BLaER1 (cell line): Measurements from ENCODE around the gene MDN1.
"Not testable (repeated sequence)": the region's sequence is repeated elsewhere in the genome, so short reads cannot be mapped to it uniquely, and the experiment has no call there.

Experiments
- H3K27ac ChIP-seq: shearing (Covaris generic); formaldehyde crosslinking; 2 replicates; pipeline ENCODE4 v1.8.1; 2022
- H3K27me3 ChIP-seq: shearing (Covaris generic); formaldehyde crosslinking; 2 replicates; pipeline ENCODE4 v1.8.1; 2022
- H3K36me3 ChIP-seq: shearing (Covaris generic); formaldehyde crosslinking; 2 replicates; pipeline ENCODE4 v1.8.1; 2022
- H3K4me1 ChIP-seq: shearing (Covaris generic); formaldehyde crosslinking; 2 replicates; pipeline ENCODE4 v1.8.1; 2022
- H3K4me2 ChIP-seq: shearing (Covaris generic); formaldehyde crosslinking; 2 replicates; pipeline ENCODE4 v1.8.1; 2022
- H3K4me3 ChIP-seq: shearing (Covaris generic); formaldehyde crosslinking; 2 replicates; pipeline ENCODE4 v1.8.1; 2022
- H3K9ac ChIP-seq: shearing (Covaris generic); formaldehyde crosslinking; 2 replicates; pipeline ENCODE4 v1.8.1; 2022
- H3K9me3 ChIP-seq: shearing (Covaris generic); formaldehyde crosslinking; 2 replicates; pipeline ENCODE4 v1.8.1; 2022
- H4K20me1 ChIP-seq: shearing (Covaris generic); formaldehyde crosslinking; 2 replicates; pipeline ENCODE4 v1.8.1; 2022
- Cebpa-rat ChIP-seq: shearing (Covaris generic); IDR thresholded peaks from 2 replicates; pipeline ENCODE4 v1.8.1; 2022

Gene MDN1

GRCh38 chr6:89840538-89840937, 20.9 kb upstream of the MDN1 start:
- Histone ChIP-seq H3K27ac (no peak overlapping the region), H3K4me2 (no peak overlapping the region), H3K27me3 (no peaks in the 10 kb centered on the region), H3K36me3 (peaks cover 10% of the 10 kb centered on the region; the same call in 1 of the 2 replicates), H3K9ac (no peak overlapping the region), H4K20me1 (0 out of 2 replicates have a peak, but pooled peaks cover 8% of the 10 kb centered on the region), H3K9me3 (no peaks in the 10 kb centered on the region), H3K4me1 (peaks cover 21% of the 10 kb centered on the region), H3K4me3 (no peak overlapping the region)
- no peak for TF ChIP-seq Cebpa-rat

DNA sequence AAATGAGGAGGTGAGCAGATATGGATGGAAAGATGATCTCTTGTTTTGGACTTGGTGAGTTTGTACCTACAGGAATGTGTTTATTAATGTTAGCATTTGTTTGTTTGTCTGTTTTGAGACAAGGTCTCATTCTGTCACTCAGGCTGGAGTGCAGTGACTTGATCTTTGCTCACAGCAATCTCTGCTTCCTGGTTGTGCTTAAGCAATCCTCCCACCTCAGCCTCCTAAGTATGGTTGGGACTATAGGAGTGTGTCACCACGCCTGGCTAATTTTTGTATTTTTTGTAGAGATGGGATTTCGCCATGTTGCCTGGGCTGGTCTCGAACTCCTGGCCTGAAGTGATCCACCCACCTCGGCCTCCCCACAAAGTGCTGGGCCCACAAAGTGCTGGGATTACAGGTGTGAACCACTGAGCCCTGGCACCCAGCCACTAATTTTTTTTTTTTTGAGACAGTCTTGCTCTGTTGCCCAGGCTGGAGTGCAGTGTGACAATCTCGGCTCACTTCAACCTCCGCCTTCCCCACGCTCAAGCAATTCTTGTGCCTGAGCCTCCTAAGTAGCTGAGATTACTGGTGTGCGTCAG, 17.1 kb upstream of the MDN1 start:
- Histone ChIP-seq H4K20me1 (no peaks in the 10 kb centered on the region), H3K27me3 (no peaks in the 10 kb centered on the region), H3K4me2 (no peak overlapping the region), H3K9ac (no peak overlapping the region), H3K36me3 (peaks cover 19% of the 10 kb centered on the region; the same call in 1 of the 2 replicates), H3K4me3 (no peak overlapping the region), H3K9me3 (no peaks in the 10 kb centered on the region), H3K27ac (no peak overlapping the region), H3K4me1 (peaks cover 33% of the 10 kb centered on the region)
- no peak for TF ChIP-seq Cebpa-rat

- Histone ChIP-seq H3K27ac (no peak overlapping the region), H4K20me1 (no peaks in the 10 kb centered on the region), H3K9ac (no peak overlapping the region), H3K9me3 (no peaks in the 10 kb centered on the region), H3K4me3 (no peak overlapping the region), H3K4me2 (peak overlapping the region; percentile 57), H3K36me3 (peaks cover 19% of the 10 kb centered on the region; the same call in 1 of the 2 replicates), H3K27me3 (no peaks in the 10 kb centered on the region), H3K4me1 (peaks cover 38% of the 10 kb centered on the region)
- TF ChIP-seq Cebpa-rat, result no peak
These were observed 15.5 kb upstream of the MDN1 start for GRCh38 chr6:89834884-89835792.

DNA sequence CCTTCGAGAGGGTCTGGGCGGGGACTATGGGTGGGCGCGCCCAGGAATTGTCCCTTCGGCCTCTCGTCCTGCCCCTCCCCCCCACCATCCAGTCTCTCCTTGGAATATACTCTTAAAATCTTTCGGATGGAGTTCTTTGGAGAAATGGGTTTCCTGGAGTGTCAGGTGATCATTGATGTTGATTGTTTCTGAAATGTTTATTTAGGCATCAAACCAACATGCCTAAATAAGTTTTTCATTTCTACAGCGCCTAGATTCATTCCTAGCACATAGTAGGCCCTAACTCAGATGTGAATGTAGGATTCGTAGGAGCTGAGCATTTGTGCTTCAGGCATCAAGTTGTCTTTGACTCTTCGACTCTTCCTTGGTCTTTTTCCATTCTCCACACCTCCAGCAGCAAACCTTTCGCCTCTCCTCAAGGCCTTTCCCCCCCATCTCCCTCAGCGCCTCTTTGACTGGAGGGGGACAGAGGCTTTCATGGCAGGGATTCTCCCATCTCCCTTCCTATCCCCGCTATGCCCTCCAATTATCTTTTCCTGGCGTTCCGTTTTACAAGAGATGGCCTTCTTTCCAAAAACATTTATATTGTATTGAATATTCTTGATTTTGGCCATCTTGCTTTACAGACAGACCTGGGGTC, 10.7 kb upstream of the MDN1 start:
- no peak for TF ChIP-seq Cebpa-rat

DNA sequence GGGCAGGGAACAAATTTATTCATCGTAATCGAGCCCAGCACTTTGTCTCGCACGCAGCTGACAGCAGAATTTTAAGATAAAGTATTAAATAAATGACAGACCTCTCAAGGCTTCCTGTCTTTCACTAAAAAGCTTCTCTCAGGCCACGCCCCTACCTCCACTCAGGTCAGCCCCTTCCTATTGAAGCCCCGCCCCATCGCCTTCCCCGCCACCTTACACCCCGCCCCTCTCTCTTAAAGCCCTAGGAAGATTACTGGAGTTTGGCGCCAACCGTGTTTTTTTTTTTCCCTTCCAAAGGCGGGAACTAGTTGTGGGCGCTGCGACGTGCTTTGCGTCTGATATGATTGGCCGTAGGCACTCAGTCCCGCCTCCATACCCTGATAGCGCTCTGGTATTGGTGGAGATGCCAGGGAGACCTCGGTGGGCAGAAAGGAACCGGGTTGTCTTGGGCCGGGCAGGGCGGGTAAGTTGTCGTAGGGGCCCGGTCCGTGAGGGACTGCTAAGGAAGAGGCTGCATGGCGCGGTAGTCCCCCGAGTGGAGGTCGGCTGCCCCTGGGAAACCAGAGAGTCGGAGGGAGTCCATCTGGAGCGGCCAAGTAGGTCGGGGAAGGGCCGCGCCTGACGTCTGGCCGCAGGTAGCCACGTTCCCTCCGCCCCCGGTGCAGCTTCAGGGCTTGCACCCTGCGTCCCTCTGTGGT, 10.0 kb upstream of the MDN1 start, which contains the start of gene CASP8AP2:
Gene CASP8AP2, plus strand, starts transcription at position 409 of the 698 bp plus-strand sequence.
- Histone ChIP-seq H3K9ac (peak within 1 kb of the TSS; percentile 85), H3K36me3 (0 out of 2 replicates have a peak, but pooled peaks cover 10% of the 10 kb centered on the region), H4K20me1 (no peaks in the 10 kb centered on the region), H3K27me3 (no peaks in the 10 kb centered on the region), H3K4me1 (peaks cover 14% of the 10 kb centered on the region), H3K4me3 (peak within 1 kb of the TSS; percentile 80), H3K9me3 (no peaks in the 10 kb centered on the region), H3K4me2 (peak within 1 kb of the TSS; percentile 80), H3K27ac (peak within 1 kb of the TSS; percentile 79)
- no peak for TF ChIP-seq Cebpa-rat

More for the DNA sequence above, 10.7 kb upstream of the MDN1 start:
- H4K20me1 ChIP-seq, result no peaks in the 10 kb centered on the region
- H3K27me3 ChIP-seq, result no peaks in the 10 kb centered on the region
- H3K36me3 ChIP-seq, result 0 out of 2 replicates have a peak, but pooled peaks cover 10% of the 10 kb centered on the region
- peak overlapping the region; percentile 80 for H3K4me3 ChIP-seq
- no peaks in the 10 kb centered on the region for H3K9me3 ChIP-seq
- H3K27ac ChIP-seq, result peak overlapping the region; percentile 79
- peak overlapping the region; percentile 80 for H3K4me2 ChIP-seq
- H3K4me1 ChIP-seq, result peaks cover 20% of the 10 kb centered on the region
- H3K9ac ChIP-seq, result peak overlapping the region; percentile 85

DNA sequence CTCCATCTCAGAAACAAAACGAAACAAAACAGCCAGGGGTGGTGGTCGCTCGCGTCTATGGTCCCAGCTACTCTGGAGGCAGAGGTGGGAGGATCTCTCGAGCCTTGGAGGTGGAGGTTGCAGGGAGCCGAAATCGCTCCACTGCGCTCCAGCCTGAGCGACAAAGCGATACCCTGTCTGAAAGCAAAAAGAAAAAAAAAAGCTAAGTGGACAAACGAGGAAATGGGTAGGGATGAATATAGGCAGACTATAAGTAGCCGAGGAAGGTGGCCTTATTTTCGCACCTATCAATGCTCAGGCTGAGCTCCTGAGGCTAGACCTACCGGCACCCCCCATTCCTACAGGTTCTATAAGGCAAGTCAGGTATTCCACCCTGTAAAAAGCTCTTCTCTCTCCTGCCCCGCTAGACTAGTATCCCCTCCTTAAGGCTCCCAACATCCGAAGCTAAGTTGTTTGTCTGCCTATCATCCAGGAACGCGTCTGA, 9.4 kb upstream of the MDN1 start:
- Histone ChIP-seq H3K36me3 (0 out of 2 replicates have a peak, but pooled peaks cover 10% of the 10 kb centered on the region), H3K4me3 (peak overlapping the region; percentile 80), H3K4me2 (peak overlapping the region; percentile 59), H3K27ac (peak overlapping the region; percentile 60; the same call in 1 of the 2 replicates), H3K4me1 (peaks cover 10% of the 10 kb centered on the region; the same call in 1 of the 2 replicates), H4K20me1 (no peaks in the 10 kb centered on the region), H3K27me3 (no peaks in the 10 kb centered on the region), H3K9ac (peak overlapping the region; percentile 81), H3K9me3 (no peaks in the 10 kb centered on the region)
- no peak for TF ChIP-seq Cebpa-rat

GRCh38 chr6:89828475-89828987, 8.9 kb upstream of the MDN1 start:
- peaks cover 10% of the 10 kb centered on the region; the same call in 1 of the 2 replicates for H3K4me1 ChIP-seq

DNA sequence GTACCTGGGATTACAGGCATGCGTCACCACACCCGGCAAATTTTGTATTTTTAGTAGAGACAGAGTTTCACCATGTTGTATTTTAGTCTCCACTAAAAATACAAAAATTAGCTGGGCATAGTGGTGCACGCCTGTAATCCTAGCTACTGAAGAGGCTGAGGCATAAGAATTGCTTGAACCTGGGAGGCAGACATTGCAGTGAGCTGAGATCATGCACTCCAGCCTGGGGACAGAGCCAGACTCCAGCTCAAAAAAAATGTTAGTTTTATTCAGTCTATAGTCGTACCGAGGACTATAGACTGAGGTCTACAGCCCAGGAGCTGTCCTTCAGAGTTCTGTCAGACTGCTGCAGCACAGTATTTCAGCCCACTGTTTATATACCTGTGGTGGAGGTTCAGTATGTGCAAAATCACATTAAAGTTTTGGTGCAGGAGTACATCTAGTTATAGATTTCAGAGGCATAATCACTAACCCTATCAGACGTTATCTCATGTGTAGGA, 6.5 kb upstream of the MDN1 start:
- no peak for TF ChIP-seq Cebpa-rat
- no peak overlapping the region for H3K27ac ChIP-seq
- no peaks in the 10 kb centered on the region for H3K27me3 ChIP-seq
- H3K9ac ChIP-seq, result no peak overlapping the region
- no peaks in the 10 kb centered on the region for H3K9me3 ChIP-seq
- H3K4me1 ChIP-seq, result peaks cover 9% of the 10 kb centered on the region; the same call in 1 of the 2 replicates
- H4K20me1 ChIP-seq, result no peaks in the 10 kb centered on the region
- no peaks in the 10 kb centered on the region for H3K36me3 ChIP-seq
- H3K4me3 ChIP-seq, result no peak overlapping the region
- no peak overlapping the region for H3K4me2 ChIP-seq

More at GRCh38 chr6:89828475-89828987, 8.9 kb upstream of the MDN1 start:
- H3K36me3 ChIP-seq, H4K20me1 ChIP-seq, H3K27me3 ChIP-seq, H3K9me3 ChIP-seq: not testable (repeated sequence)
- Histone ChIP-seq H3K27ac (peak overlapping the region; percentile 60; the same call in 1 of the 2 replicates), H3K4me3 (peak overlapping the region; percentile 80), H3K4me2 (peak overlapping the region; percentile 59), H3K9ac (peak overlapping the region; percentile 81)
